ENCODE results near the gene UPF3A.

The UPF3A gene

DNA sequence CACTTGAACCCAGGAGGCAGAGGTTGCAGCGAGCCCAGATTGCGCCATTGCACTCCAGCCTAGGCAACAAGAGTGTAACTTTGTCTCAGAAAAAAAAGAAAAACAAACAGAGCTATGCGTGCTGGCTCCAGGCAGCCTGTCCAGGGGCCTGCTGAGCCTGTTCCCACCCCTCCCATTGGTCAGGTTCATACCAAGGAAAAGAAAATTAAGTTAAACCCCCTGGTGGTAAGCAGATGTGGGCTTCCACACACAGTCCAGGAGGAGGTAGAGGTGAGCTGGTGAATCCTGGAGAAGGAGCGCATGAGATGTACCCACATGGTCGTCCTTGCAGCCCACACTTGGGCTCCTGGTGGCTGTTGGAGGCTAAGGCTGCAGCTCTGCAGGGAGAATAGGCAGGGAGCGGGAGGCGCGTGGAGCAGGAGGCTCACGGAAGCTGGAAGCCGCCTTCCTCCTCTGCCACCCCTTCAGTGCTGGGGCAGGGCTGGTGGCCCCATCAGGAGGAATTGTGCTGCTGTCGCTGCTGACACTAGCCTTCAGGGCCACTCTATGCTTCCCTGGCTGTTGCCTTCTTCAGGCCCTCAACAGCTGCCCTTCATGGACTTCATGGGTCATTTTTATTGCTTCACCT lies 22.4 kb downstream of the UPF3A start:
- DNase-seq (ENCODE audit: low read depth in 1 of 2, low spot score in 1 of 2) = no peak

DNA sequence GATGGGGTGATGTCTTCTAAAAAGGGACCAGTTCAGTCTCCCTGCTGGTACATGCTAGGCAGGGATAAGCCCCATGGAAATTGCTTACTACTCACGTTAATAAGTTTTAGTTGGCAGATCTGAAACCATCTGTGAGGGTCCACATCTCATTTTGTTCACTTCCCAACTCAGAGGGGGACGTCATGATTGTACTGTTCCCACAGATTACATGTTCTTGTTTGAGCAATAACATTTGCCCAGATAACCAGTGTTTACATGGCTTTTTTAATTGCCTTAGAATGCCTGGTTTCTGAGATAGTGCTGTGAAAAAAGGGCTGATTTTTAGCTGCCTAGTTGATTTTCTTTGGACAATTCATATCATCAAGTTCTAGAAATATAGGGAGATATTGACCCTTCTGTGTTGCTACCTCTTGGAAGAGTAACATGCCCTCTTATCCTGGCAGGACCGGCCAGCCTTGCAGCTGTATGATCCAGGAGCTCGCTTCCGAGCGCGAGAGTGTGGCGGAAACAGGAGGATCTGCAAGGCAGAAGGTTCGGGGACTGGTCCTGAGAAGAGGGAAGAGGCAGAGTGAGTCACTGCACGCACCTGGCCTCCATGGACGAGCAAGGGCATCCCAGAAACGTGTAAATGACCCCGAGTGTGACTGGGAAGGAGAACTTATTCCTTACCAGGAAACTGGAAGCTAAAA lies 23.1 kb downstream of the UPF3A start:
- no peak for DNase-seq (ENCODE audit: low read depth in 1 of 2, low spot score in 1 of 2)

DNA sequence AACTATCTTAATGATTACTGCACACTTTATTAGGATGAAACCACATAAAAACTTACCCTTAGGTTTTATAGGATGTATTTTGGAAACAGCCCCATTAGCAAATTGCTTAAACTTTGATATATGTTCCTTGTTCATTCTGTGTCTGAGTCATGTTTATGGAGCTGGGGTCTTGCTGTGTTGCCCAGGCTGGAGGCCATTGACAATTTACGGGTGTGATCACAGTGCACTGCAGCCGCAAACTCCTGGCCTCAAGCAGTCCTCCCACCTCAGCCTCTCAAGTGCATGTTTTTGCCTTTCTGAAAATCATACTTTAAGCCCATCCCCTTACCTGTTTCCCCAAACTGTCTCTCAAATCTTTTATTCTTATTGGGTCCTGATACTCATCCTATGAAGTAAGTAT lies 27.7 kb downstream of the UPF3A start:
- DNase-seq (ENCODE audit: low read depth in 1 of 2, low spot score in 1 of 2) = no peak

DNA sequence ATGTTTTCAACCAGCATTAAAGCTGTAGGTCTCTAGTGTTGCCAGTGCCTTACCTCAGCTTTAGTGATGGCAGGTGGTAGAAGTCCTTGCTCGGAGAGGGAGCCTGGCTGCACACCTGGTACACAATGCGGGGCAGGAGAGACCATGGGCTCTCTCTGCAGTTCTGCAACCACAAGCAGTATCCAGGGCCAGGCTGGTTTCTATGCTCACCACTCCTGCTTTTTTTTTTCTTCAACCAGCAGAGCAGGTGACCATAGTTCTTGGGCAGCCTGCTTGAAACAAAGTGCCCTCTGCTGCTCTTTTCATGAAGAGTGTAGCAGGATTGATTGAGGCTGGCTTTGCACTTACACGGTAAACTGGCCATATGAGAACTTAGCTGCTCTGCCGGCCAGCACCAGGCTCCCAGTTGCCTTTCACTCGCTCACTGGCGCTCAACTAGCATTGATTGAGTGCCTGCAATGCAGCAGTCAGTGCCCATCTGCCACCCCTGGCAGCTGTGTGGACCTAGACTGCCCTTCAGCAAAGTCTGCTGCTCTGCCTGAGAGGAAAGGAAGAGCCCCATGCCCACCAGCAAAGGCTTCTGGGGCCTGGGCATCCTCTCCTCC lies 28.5 kb downstream of the UPF3A start:
- no peak for DNase-seq (ENCODE audit: low read depth in 1 of 2, low spot score in 1 of 2)

DNA sequence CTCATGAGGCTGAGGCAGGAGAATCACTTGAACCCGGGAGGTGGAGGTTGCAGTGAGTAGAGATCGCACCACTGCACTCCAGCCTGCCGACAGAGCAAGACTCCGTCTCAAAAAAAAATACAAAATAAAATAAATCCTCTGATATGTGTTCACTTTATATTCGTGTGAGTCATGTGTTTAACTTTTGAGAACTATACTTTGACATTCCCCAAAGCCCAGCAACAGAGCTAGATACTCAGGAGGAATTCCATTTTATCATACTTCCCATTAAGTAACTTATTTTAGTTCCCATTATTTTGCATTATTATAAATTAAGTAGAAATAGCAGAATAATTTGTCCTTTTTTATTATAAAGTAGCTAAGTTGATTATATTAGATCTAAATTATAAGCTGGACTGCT lies 29.6 kb downstream of the UPF3A start:
- DNase-seq (ENCODE audit: low read depth in 1 of 2, low spot score in 1 of 2) = no peak

DNA sequence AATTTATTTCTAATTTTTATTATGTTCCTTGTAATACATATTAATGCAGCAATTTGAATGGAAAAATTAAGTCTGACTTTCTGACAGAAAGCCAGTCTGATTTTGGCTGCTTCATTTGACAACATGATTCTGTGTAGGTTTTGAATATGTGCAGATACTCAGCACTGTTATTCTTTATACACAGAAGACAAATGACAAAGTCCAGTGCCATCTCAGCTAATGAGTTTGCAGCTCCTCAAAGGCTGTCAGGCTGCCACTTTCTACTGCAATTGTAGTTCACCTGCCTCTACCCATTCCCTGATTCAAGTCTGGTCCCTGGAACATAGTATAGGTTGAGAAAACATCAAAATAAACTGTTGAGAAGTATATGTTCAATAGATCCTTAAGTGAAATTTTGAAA lies 30.0 kb downstream of the UPF3A start:
- DNase-seq (ENCODE audit: low read depth in 1 of 2, low spot score in 1 of 2) = no peak

DNA sequence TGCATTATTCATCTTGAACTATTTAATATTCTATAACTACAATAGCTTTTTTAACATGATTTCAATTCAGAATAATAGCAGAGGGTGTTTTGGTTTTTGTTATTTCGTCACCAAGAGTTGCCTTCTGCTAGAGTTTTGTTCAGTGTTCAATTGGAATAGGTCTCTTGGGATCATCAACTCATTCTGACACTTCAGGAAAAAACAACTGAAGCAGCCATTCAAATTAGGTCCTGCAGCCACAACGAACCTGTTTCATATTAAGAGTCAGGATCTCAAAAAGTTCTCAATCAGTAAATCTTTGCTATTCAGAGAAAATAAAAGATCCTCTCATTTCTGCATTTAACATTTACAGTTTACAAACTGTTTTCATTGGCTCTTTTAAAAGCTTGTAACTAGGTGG lies 30.5 kb downstream of the UPF3A start:
- DNase-seq (ENCODE audit: low read depth in 1 of 2, low spot score in 1 of 2) = no peak

DNA sequence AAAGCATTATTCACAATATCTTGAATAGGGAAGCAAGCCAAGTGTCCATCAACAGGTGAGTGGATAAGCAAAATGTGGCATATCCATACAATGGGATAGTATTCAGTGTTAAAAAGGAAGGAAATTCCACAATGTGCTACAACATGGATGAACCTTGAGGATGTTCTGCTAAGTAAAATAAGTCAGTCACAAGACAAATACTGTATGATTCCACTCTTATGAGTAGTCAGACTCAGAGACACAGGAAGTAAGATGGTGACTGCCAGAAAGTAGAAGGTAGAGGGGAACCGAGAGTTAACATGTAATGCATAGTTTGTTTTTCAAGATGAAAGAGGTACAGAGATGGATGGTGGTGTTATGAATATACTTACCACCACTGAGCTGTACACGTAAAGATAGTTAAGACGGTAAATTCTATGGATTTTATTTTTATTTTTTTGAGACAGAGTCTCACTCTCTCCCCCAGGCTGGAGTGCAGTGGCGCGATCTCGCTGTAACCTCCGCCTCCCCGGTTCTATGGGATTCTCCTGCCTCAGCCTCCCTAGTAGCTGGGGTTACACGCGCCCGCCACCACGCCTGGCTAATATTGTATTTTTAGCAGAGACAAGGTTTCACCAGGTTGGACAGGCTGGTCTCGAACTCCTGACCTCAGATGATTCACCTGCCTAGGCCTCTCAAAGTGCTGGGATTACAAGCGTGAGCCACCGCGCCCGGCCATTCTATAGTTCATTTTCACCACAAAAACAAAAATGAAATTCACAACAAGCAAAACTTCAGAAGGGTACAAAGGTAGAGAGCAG lies 31.9 kb downstream of the UPF3A start:
- DNase-seq (ENCODE audit: low read depth in 1 of 2, low spot score in 1 of 2) = peak in 1 of 2 donors; percentile 6

DNA sequence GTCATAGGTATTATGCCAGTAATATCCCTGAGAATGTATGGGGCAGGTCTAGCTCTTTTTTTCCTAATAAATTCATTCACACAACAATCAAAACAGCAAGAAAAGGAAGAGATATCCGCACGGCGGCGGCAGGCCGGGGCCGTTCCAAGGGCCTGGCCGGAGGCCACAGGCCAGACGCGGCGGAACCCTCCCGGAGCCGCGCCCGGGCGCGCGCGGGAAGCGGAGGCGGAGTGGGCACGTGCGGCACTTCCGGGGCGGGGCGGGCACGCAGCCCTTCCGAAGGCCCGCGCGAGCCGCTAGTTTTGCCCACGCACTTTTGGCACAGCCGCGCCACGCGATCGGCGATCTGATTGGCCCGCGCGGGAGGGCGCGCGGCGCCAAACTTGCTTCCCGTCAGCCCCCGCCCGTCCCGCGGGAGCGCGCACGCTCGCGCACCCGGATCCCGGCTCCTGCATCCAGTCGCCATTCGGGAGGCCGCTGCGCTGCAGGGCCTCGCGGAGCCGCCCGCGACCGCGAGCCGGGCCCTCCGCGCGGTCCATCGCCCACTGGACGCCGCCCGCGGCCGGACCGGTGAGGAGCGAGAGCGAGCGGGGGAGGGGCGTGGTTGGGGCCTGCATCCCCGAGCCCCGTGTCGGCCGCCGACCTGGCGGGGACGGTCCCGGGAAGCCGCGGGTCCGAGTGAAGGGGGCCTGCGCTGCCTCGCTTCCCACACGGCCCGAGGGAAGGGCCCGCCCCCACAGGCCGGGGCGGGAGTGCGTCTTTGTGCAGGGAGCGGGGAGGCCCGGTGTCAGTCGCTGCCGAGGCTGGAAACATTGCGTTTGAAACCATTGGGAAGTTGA lies 32.9 kb downstream of the UPF3A start, which contains the start of gene CHAMP1:
Gene CHAMP1, plus strand, starts transcription at position 430 of the 839 bp plus-strand sequence. CDS start 9,340 bp downstream, outside the sequence.
- peak; percentile 79 to 90 for DNase-seq (ENCODE audit: low read depth in 1 of 2, low spot score in 1 of 2)

DNA sequence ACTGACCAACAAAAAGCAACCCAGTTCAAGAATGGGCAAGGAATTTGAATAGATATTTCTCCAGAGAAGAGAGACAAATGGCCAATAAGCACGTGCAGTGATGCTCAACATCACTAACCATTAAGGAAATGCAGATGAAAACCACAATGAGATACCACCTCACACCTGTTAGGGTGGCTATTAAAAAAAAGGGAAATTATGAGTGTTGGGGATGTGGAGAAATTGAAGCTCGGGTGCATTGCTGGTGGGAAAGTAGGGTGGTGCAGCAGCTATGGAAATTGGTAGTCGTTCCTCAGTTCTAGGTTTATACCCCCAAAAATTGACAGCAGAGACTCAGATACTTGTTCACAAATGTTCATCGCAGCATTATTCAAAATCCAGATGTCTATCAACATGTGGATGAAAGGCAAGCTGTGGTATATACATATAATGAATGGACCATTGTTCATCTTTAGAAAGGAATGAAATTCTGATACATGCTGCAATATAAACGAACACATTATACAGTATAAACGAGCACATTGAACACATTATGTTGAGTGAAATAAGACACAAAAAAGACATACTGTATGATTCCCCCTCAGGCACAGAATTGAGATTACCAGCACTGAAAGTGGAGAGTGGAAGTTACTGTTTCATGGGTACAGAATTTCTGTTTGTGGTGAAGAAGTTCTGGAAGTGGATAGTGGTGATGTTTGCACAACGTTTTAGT lies 33.8 kb downstream of the UPF3A start:
- no peak for DNase-seq (ENCODE audit: low read depth in 1 of 2, low spot score in 1 of 2)

DNA sequence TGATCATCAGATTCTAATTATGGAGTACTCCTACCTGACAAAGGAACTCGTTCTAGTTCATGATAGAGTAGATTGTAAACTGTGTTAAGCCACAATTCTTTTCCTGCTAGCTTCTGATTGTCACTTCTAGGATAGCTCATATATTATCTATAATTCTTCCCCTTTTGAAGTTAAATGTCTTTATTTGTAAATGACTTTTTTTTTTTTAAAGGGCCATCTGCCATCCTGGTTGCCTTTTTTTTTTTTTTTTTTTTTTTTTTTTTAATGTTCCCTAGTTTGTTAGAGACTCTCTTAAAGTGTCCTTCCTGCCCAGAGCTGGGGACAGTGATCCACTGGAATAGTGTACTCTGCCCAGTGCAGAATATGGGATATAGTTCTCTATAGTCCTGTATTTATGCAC lies 37.2 kb downstream of the UPF3A start:
- no peak for DNase-seq (ENCODE audit: low read depth in 1 of 2, low spot score in 1 of 2)

DNA sequence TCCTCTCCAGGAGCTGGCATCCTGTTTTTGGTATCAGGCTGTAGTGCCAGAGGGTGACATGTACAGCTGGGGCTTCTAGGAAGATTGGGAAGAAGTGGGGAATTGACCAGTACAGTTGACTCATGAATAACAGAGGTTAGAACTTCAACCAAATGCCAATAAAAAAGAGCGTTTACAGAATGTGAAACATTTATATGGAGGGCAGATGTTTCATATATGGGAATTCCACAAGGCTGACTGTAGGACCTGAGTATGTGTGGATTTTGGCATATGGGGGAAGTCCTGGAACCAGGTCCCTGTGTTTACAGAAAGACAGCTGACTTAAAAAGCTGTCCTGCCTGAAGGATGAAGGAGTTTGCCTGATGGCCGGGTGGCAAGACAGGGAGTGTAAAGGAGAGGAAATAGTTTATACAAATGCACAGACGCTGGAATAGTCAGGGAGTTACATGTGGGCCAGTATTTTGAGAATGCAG lies 38.1 kb downstream of the UPF3A start:
- DNase-seq (ENCODE audit: low read depth in 1 of 2, low spot score in 1 of 2) = no peak

DNA sequence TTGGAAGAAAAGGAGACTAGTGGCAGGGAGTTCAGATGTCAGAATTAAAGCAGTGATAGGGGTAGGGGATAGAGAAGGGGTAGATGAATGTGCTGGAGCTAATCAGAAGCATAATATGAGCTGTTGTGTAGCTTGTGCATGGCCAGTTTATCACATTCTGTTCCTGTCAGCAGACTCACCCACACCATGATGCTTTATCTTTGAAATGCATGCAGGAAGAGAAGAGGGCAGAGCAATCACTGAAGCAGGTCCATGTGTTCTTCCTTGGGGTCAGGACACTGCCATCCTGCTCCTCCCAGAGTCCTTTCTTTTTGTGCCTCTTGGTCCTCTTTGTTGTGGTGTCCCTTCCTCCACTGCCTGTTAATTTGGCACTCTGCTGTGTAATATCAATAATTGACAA lies 38.7 kb downstream of the UPF3A start:
- DNase-seq (ENCODE audit: low read depth in 1 of 2, low spot score in 1 of 2) = no peak

DNA sequence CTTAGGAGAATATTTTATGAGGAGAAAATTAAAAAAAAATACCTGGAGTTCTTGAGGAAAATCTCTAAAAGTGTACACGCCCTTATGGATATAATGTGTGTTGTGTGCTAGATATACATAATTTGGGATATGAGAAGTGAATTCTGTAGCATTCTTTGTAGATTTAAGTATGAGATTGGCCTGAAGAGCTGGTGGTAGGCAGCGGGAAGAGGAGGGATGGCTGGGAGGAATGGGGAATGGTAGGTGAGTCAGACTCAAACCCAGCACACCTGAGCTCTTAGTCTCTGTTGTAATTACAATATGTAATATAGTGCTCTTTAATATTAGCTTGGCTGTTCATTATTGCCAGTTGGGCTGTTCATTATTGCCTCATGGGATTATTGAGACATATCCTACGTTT lies 39.9 kb downstream of the UPF3A start:
- no peak for DNase-seq (ENCODE audit: low read depth in 1 of 2, low spot score in 1 of 2)

DNA sequence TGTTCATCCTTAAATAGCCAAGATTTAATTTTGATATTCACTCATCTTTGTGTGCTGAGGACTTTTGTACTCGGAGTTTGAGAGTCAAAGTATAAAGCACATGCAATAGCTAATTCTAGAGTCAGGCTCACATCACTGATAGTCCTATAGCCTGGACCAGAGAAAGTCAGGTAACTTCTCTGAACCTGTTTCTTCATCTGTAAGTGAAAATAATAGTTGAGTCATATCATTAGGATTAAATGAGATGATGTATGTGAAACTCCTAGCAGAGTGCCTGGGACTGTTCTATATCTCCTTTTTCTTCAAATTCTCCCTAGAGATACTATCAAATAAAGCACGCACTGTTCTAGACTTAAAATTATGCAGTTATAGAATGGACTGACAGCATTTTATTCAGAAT lies 41.9 kb downstream of the UPF3A start:
- DNase-seq (ENCODE audit: low read depth in 1 of 2, low spot score in 1 of 2) = no peak

DNA sequence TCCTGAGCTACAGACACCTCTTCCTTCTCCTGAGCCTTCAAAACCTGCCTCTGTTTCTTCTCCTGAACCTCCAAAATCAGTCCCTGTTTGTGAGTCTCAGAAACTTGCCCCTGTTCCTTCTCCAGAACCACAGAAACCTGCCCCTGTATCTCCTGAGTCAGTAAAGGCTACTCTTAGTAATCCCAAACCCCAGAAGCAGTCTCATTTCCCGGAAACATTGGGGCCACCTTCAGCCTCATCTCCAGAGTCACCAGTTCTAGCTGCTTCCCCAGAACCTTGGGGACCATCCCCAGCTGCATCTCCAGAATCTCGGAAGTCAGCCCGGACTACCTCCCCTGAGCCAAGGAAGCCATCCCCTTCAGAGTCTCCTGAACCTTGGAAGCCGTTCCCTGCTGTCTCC lies 42.9 kb downstream of the UPF3A start:
- no peak for DNase-seq (ENCODE audit: low read depth in 1 of 2, low spot score in 1 of 2)

DNA sequence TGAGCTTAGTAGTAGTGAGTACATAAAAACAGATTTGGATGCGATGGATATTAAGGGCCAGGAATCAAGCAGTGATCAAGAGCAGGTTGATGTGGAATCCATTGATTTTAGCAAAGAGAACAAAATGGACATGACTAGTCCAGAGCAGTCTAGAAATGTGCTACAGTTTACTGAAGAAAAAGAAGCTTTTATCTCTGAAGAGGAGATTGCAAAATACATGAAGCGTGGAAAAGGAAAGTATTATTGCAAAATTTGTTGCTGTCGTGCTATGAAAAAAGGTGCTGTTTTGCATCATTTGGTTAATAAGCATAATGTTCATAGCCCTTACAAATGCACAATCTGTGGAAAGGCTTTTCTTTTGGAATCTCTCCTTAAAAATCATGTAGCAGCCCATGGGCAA lies 44.3 kb downstream of the UPF3A start:
- no peak for DNase-seq (ENCODE audit: low read depth in 1 of 2, low spot score in 1 of 2)

DNA sequence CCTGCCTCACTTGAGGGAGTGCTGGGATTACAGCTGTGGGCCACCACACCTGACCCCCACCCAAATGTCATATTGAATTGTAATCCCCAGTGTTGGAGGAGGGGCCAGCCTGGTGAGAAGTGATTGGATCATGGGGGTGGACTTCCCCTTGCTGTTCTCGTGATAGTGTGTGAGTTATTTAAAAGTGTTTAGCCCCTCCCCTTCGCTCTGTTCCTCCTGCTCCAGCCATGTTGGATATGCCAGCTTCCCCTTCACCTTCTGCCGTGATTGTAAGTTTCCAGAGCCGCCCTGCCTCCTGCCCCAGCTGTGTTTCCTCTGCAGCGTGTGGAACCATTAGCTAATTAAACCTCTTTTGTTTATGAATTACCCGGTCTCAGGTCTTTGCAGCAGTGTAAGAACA lies 46.6 kb downstream of the UPF3A start:
- no peak for DNase-seq (ENCODE audit: low read depth in 1 of 2, low spot score in 1 of 2)

DNA sequence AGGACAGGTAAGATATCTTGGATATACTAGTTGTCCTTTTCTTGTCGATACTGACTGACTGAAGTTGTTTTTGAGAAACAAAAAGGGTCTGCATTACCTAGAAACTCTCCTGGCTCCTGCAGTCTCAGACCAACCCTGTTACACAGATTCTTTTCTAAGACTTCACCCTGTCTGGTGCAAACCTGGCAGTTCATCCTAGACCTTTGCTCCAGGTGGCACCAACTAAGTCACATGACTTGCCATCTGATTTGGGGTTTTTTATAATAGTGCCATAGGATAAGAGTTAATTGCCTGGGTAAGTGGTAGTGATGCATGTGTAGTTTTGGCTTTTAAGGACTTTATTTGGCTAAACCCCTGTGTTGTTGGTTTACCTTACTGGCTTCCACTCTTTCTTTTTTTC lies 47.2 kb downstream of the UPF3A start:
- no peak for DNase-seq (ENCODE audit: low read depth in 1 of 2, low spot score in 1 of 2)

DNA sequence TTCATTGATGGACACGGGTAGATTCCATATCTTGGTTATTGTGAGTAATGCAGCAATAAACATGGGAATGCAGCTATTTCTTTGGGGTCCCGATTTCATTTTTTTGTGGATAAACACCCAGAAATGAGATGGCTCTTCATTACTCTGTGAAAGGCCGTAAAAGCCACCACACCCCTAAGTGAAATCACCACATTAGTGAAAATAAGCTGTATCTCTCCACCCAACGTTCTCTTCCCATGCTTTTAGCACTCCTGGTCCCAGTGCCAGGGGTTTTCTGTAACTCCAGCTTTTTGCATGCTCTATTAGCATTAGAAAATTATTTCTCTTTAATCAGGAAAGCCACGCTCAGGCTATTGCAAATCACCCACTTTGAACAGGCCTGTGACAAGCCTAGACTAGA lies 48.7 kb downstream of the UPF3A start:
- no peak for DNase-seq (ENCODE audit: low read depth in 1 of 2, low spot score in 1 of 2)
